Measurements from ENCODE around the gene PRTN3.

PRTN3 gene

GRCh38 chr19:840519-841206, at the start of gene PRTN3:
Gene PRTN3 (plus strand): TSS chr19:840999. CDS start chr19:841009, 10 bp downstream.
- no peak within 1 kb of the TSS for H2AFZ ChIP-seq (ENCODE audit: low read depth, low read length)
- no peak within 1 kb of the TSS for H3K9ac ChIP-seq (ENCODE audit: low read length)
- no peak within 1 kb of the TSS for H3K4me2 ChIP-seq (ENCODE audit: low read length)
- H3K36me3 ChIP-seq (replicated peaks; ENCODE audit: low read depth, low read length) = no peaks in the 10 kb centered on the region
- no peak within 1 kb of the TSS for H3K4me3 ChIP-seq (ENCODE audit: low read length)
- peaks cover 5% of the 10 kb centered on the region; the same call in 1 of the 2 replicates for H3K27me3 ChIP-seq (ENCODE audit: low read depth, low read length)
- H3K27ac ChIP-seq (ENCODE audit: low read length) = no peak within 1 kb of the TSS
- no peaks in the 10 kb centered on the region for H3K79me2 ChIP-seq (ENCODE audit: low read length)
- peaks cover 14% of the 10 kb centered on the region for H3K4me1 ChIP-seq (ENCODE audit: low read length)
- no peaks in the 10 kb centered on the region for H3K9me3 ChIP-seq (ENCODE audit: insufficient read depth, low read length)
- no peak for TF ChIP-seq CTCF (IDR thresholded peaks at IDR 0.05; ENCODE audit: low read depth, low read length)
- no peaks in the 10 kb centered on the region for H4K20me1 ChIP-seq (ENCODE audit: insufficient read depth, low read length)

GRCh38 chr19:791007-791566, 49.7 kb upstream of the PRTN3 start:
- H3K4me2 ChIP-seq (ENCODE audit: low read length) = no peak overlapping the region
- no peak for TF ChIP-seq EZH2phosphoT487 (IDR thresholded peaks at IDR 0.05; ENCODE audit: low read depth)
- no peak for TF ChIP-seq CTCF (IDR thresholded peaks at IDR 0.05; ENCODE audit: low read depth, low read length)
- H3K4me3 ChIP-seq (ENCODE audit: low read length) = no peak overlapping the region
- H2AFZ ChIP-seq (ENCODE audit: low read depth, low read length) = no peak overlapping the region
- no peaks in the 10 kb centered on the region for H3K27me3 ChIP-seq (ENCODE audit: low read depth, low read length)
- no peak overlapping the region for H3K27ac ChIP-seq (ENCODE audit: low read length)
- H4K20me1 ChIP-seq (ENCODE audit: insufficient read depth, low read length) = no peaks in the 10 kb centered on the region
- no peaks in the 10 kb centered on the region for H3K9me3 ChIP-seq (ENCODE audit: insufficient read depth, low read length)
- no peaks in the 10 kb centered on the region for H3K79me2 ChIP-seq (ENCODE audit: low read length)
- no peaks in the 10 kb centered on the region for H3K36me3 ChIP-seq (replicated peaks; ENCODE audit: low read depth, low read length)
- H3K4me1 ChIP-seq (ENCODE audit: low read length) = no peaks in the 10 kb centered on the region; the same call in 1 of the 2 replicates
- no peak overlapping the region for H3K9ac ChIP-seq (ENCODE audit: low read length)

- no peak overlapping the region for H3K4me2 ChIP-seq (ENCODE audit: low read length)
Measured at GRCh38 chr19:791567-792305, 49.1 kb upstream of the PRTN3 start.

More at GRCh38 chr19:791567-792305, 49.1 kb upstream of the PRTN3 start:
- no peaks in the 10 kb centered on the region for H3K9me3 ChIP-seq (ENCODE audit: insufficient read depth, low read length)
- TF ChIP-seq CTCF (IDR thresholded peaks at IDR 0.05; ENCODE audit: low read depth, low read length) = no peak
- TF ChIP-seq EZH2phosphoT487 (IDR thresholded peaks at IDR 0.05; ENCODE audit: low read depth) = no peak
- H3K9ac ChIP-seq (ENCODE audit: low read length) = no peak overlapping the region
- no peak overlapping the region for H3K27ac ChIP-seq (ENCODE audit: low read length)
- H2AFZ ChIP-seq (ENCODE audit: low read depth, low read length) = no peak overlapping the region
- H3K4me1 ChIP-seq (ENCODE audit: low read length) = no peaks in the 10 kb centered on the region; the same call in 1 of the 2 replicates
- H3K36me3 ChIP-seq (replicated peaks; ENCODE audit: low read depth, low read length) = no peaks in the 10 kb centered on the region
- H3K27me3 ChIP-seq (ENCODE audit: low read depth, low read length) = no peaks in the 10 kb centered on the region
- H4K20me1 ChIP-seq (ENCODE audit: insufficient read depth, low read length) = no peaks in the 10 kb centered on the region
- H3K4me3 ChIP-seq (ENCODE audit: low read length) = no peak overlapping the region
- H3K79me2 ChIP-seq (ENCODE audit: low read length) = no peaks in the 10 kb centered on the region
